ENCODE measurements around the gene CUX1. TPM values are rescaled to one million over a fixed set of nuclear protein-coding genes. Genes with fewer than 3 reads are reported as not detected.
"Not testable (repeated sequence)": the region's sequence is repeated elsewhere in the genome, so short reads cannot be mapped to it uniquely, and the experiment has no call there.

The CUX1 gene
- polyA plus RNA-seq, 10 donors = 32.2 to 51.8 (median 40.3) TPM

DNA sequence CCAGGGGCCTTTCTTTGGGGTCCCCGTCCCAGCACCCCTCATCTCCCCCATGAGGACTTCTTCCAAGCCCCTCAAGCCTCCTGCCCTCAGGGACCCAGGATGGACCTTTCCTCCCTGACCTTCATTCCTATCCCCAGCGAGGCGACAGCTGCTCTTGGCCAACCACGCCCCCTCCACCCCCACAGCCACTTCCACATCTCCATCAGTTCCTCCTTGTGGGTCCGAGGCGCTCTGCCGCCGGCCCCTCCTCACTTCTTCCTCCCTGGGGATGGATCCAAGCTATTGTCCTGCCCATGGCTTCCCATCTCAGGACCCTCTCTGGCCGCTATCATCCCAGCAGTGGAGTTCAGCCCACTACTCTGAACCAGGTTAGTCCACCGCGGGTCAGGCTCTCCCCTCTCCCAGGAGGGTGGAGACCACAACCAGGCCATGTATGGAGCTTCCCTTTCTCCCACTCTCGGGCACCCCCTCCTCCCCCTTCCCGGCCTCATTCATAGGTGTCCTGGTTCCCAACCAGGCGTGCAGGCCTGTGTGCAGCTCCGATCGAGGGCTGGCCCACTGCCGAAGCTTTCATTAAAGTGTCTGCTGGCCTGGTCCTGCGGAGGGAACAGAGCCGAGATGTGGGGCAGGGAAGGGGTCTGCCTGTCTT lies 467.6 kb downstream of the CUX1 start:
- peak in 1 of 3 donors; percentile 57 for DNase-seq

DNA sequence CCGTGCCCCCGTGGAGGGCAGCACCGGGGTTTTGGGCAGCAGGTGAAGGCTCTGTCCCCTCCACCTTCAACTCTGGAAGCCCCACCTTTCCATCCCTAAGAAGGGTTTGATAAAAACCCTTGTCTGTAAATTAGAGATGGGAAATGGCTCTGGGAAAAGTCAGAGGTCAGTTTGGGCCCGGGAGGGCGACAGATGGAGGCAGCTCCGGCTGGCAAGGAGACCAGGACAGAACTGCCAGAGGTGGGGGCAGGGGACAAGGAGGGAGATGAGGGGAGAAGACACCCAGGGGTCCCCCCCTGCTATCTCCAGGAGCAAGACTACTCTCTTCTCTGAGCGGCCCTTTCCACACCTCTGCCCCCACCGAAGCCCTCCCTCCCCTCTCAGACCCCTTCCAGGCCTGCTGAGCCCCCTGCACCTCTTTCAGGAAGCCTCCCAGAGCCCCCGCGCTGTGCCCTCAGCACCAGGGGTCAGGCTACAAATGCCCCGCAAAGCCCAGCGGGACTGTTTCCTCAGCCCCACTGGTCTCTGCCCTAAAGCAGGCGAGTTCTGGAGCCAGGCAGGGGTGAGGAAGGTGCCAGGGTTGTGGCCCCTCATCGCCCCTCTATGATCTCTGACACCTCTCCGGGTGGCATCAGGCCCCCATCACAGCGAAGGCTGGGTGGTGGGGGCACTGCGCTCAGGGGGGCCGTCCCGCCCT lies 468.3 kb downstream of the CUX1 start:
- no peak for DNase-seq

DNA sequence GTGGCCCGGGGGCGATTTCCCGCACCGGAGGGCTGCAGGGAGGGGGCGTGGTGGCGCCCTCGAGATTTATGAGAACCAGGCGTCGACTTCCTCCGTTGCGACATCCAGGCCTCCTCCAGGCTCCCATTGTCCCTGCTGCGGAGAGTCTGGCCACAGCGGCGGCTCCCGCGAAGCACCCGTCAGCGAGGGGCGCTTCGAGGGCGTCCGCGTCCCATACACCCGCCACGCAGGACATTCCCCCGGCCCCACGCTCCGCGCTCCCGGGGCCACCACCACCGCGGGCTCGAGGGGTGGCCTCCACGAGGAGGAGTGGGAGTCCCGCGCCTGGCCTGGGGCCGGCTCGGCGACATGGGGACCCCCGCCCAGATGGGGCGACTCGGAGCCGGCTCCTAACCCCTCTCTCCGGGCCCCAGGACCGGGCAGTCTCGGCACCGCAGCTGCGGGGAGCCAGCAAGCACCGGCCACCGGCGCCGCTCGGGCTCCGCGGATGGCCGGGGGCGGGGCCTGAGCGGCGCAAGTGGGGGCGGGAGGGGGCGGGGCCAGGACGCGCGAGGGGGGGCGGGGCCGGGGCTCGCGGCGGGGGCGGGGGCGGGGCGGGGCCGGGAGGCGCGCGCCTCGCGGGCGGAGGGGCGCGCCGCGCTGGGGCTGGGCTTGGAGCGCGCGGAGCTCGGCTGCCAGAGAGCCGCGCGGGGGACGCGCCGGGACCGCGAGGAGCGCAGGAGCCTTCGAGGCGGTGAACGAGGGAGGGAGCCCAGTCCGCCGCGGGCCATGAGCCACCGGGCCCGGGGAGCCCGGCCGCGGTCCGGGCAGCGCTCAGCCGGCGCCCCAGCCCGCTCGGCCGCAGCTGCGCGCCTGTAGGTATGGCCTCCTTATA lies 469.0 kb downstream of the CUX1 start, which contains the start of gene SH2B2:
Gene SH2B2, plus strand, starts transcription at position 632 of the 874 bp plus-strand sequence. CDS start 13,683 bp downstream, outside the sequence.
- DNase-seq = peak in 2 of 3 donors; percentile 74 to 87

DNA sequence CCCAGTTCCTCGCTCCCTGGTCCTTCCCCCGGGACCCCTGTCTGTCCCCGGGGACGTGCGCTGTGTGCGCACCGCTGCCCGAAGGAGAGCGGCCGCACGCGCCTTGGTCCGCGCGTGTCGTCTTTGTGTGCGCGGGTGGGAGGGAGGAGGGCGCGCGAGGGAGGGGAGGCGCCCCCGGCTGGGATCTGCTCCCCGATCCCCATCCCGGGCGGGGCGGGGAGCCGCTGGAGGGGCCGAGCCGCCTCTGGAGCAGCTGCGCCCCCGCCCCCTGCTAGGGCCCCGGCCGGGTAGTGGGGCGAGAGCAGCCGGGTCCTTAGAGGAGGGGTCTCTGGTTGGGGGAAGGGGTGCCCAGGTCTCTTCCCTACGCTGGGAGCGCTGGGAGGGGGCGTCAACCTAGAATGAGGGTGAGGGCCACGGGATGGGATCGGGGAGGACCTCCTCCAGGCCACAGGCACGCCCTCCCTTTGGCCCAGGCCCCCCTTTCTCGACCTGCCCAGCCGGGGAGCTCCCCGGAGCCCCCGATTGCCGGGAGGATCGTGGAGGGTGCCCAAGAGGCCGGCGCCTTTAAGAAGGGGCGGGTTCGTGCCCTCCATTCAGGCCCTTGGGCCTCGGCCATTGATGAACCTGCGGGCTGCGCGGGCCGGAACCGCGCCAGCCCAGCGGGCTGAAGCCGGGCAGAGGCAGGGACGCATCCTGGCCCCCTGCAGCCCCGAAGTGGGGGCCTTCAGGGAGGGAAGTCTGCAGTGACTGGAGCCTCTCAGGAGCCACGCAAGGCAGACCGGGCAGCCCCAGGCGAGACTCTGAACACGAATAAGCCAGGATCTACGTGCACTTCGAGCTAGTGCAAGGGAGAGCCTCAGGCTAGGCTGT lies 469.9 kb downstream of the CUX1 start:
- DNase-seq = peak in 1 of 3 donors; percentile 49

DNA sequence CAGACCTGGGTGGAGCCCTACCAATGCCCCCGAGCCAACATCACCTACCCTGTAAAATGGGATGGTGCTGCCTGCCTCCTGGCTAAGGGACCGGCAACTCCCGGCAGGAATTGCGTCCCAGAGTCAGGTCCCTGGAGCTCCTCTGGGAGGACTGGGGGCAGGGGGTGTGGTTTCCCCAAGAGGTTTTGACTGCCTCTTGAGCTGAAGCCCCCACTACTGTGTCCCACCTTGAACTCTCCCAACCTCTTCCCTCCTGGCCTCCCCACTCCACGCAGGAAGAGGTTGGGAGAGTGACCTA lies 470.5 kb downstream of the CUX1 start:
- DNase-seq = no peak

DNA sequence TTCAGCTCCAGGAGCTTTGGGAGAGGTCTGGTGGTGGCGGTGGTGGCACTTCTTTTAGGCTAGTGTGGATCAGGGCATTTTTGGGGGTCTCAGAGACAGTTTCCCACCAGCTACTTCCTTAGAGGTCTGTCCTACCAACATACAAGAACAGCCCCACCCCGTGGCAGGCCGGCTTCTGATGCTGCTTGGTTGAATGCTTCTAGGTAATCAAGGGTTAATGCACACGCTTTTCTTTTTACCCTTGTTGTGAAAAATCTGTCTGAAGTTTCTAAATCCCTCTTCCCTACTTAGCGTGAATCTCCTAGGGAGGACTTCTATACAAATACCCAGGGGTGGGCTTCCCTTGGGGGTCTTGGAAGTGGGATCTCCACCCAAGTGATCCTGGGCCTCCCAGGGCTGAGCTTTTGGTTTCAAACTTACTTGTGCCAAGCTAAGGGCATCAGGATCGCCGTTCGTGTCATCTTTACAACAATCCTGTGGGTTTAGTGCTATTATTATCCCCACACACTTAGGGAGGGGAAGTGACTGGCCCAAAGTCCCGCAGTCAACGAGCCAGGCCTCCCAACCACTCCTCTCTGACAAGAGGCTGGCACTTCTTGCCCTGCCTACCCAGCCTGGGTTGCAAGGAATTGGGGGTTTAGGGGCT lies 471.0 kb downstream of the CUX1 start:
- DNase-seq = no peak

DNA sequence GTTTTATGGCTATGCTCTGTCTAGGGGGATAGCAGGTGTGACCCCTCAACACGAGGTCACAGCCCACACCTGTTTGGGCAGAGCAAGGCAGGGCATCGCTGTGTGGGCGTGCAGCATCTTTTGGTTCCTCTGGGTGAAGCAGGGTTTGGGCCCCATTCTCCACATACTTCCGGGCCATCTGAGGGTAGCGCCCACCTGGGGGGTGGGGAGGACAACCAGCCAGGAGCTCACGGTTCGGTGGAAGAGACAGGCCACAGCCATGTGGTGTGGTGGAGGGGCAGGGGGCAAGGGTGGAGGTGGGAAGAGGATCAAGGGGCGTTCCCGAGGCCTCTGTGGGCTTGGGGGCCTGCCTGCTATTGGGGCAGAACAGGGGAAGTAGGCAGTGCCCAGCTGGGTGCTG lies 471.6 kb downstream of the CUX1 start:
- no peak for DNase-seq

DNA sequence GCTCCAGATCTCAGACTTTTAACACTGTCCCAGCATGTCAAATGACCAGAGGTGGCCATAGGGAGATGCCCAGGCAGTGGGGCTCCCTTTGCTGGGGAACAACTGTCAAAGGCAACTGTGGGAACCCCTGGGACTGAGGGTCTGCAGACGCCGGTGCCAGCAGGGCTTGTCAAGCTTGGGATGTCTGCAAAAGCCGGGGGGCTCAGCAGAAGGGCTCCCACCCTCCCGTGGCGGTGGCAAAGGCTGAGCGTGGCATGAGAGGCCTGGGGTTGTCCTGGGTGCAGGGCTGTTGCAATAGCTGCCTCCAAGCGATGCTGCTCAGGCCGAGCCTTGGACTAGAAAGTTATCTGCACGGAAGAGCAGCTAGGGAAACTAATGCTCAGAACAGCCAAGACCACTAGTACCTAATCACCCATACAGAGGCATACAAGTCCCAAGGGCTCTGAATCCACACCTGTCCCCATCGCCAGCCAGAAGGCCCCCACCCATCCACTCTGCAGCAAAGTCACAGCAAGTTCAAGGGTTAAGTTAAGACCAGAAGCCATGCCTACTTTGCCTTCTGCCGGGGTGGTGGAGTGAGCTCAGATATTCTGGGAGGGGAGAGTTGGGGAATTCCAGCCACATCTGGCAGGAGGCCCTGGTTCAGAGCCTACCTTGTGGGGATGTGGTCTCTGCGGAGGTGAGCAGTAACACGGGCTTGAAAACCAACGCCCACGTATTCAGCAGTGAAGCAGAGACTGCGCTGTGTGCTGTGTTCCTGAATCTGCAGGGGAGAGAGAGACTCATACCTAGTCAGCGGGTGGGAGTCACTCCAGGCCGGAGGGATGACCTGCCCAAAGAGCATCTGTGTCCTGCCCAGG lies 473.9 kb downstream of the CUX1 start:
- DNase-seq = no peak

DNA sequence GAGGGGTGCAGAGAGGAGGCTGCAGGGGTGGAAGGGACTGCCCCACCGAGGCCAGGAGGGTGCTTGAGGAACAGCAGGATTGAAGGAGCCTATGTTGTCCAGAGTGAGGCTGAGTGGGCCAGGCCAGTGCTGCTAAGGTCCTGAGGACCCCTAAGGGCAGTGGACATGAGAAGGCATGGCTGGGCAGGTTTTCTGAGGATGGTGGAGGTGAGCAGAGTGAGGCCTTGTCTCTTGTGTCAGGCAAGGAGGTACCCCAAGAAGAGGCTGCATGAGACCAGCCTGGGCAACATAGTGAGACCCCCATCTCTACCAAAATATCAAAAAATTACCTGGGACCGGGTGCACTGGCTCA lies 474.5 kb downstream of the CUX1 start:
- no peak for DNase-seq

DNA sequence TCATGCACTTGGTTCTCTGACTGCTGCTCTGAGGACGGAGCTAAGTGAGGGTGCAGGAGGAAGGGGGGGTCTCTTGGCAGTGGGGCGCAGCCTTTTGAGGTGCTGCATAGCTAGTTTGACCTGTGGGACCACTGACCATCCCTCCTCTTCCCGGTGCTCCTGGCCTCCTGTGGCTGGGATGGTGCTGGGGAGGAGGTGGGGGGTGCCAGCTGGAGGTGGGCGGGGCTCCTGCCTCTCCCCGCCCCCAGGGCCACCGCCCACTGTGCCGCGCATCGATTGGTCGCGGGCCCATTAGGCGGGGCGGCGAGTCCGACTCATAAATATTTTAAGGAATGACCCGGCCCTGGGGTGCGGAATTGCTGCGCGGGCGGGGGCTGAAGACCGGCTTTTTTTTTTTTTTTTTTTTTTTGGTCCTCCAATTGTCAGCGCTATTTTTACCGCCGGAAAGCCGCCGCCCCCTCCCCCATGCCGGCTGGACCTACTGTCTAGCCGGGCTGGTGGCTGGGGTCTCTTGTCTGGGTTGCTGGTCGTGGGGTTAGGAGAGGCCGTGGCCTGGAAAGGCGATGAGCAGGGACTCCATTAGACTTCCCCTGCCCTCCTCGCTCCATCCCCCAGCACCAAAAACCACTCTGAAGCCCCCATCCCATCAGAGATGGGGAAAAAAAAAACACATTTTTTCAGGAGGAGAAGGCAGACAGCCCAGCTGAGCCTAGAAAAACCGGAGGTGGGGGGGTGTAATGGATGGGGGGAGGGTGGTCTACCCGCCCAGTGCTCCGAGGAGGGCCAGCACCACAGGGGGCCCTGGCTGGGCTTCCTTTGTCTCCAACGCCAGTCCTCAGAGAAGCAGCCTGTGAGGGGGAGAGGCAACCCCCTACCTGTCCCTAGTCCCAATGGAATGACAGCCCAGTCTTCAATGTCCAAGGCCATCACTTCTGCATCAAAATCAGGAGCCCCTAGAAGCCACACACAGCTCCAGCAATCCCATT lies 475.7 kb downstream of the CUX1 start:
- DNase-seq = no peak

DNA sequence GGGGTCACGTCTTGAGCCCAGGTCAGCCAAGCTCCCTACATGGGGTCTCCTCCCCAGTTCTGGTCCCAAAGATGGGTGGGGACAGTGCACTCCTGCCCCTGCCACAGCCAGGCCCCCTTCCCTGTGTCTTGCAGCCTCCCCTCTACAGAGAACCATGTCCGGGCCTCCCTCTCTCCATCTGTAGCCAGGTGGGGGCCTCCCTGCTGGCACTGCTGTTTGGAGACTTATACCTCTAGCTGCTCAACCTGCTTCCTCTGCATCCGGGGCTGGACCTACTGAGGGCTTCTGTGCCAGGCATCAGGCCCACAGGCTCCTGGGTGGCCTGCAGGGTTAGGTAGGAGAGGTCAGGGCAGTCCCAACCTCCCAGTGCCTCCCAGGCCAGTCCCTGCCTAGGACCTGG lies 477.2 kb downstream of the CUX1 start:
- no peak for DNase-seq

DNA sequence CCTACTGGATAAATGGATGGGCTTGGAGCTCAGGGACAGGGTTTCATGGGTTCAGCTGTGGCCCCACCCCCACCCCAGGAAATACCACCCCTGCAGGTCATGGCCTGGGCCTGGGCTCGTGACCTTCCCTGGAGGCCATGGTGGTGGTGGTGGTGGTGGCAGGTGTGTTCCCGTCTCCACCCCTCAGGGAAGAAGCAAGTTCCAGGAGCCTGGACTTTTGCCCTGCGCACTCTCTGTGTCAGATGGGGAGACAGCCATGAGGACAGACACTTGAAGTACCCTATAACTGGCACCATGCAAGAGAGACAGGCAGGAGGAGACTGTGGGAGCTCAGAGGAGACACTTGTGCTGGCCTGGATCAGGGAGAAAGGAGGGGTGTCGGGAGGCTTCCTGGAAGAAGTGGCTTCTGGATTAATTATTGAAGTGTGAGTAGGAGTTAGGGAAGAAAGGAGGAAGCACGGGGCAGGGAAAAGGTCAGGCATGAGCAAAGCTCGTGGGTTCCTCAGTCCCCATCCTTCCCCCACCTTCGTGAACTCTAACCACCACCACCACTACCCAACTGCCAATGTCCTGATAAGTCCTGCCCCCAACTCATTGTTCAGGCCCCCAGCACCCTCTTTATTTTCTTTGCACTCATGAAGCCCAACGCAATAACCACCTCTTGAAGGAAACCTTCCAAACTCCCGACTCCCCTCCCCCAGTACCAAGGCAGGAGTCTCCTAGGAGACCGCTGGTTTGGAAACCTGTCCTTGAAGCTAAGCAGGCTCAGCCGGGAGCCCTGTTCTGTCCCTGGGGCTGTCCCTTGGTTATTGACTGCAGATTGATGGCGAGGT lies 478.1 kb downstream of the CUX1 start:
- no peak for DNase-seq

DNA sequence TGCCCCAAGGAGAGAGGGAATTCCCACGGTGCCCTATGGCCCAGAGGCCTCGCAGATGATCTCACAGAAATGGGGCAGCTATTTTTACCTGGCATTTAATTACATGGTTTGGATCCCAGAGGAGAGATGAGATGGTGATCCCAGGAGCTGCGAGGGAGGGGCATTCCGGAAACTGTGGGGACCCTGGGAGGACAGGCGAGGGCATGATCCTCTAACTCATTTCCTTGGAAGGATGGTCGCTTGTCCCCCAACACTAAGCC lies 478.7 kb downstream of the CUX1 start:
- no peak for DNase-seq

DNA sequence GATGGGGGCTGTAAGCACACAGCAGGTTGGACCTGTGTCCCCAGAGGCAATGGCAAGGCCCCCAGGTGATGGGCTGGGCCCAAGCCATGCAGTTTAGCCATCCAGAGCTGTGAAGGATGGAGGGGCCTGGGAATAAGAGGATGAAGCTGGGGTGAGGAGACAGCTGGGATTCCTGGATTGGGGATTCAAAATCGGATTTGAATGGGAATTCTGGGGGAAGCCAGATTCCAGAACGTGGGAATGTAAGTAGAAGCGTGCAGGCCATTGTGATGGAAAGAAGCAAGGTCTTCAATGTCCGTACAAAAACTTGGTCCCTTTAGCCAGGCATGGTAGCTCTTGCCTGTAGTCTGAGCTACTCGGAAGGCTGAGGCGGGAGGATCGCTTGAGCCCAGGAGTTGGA lies 479.1 kb downstream of the CUX1 start:
- no peak for DNase-seq

DNA sequence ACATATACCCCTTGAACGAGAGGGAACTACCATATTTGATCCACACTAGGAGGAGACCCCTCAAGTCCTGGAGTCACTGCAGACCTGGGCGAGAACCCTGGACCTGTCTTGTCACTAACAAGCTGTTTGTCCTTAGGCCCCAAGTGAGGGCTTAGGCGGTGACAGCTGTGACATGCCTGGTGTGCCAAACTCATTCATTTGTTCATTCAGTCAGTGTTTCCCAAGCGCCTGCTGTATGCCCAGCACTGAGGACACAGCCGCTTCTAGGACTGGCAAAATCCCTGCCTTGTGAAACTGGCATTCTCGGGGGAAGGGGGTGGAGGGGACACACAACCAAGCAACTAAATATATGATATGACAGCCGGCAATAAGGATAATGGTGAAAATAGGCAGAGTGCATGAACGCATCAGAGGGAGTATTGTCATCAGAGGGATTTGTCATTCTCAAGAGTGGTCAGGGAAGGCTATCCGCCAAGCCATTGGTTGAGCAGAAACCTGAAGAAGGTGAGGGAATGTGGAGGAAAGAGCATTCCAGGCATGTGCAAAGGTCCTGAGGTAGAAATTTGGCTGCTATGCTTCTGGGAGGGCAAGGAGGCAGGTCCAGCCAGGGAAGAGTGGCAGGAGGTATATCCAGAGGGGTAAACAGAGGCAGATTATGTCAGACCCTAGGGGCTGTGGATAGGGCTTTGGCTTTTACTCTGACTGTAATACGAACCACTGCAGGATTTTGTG lies 480.2 kb downstream of the CUX1 start:
- DNase-seq = no peak

DNA sequence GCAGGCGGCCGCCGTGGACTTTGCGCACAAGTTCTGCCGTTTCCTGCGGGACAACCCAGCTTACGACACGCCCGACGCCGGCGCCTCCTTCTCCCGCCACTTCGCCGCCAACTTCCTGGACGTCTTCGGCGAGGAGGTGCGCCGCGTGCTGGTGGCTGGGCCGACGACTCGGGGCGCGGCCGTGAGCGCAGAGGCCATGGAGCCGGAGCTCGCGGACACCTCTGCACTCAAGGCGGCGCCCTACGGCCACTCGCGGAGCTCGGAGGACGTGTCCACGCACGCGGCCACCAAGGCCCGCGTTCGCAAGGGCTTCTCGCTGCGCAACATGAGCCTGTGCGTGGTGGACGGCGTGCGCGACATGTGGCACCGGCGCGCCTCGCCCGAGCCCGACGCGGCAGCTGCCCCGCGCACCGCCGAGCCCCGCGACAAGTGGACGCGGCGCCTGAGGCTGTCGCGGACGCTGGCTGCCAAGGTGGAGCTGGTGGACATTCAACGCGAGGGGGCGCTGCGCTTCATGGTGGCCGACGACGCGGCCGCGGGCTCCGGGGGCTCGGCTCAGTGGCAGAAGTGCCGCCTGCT lies 483.3 kb downstream of the CUX1 start:
- peak in 1 of 3 donors; percentile 46 for DNase-seq

DNA sequence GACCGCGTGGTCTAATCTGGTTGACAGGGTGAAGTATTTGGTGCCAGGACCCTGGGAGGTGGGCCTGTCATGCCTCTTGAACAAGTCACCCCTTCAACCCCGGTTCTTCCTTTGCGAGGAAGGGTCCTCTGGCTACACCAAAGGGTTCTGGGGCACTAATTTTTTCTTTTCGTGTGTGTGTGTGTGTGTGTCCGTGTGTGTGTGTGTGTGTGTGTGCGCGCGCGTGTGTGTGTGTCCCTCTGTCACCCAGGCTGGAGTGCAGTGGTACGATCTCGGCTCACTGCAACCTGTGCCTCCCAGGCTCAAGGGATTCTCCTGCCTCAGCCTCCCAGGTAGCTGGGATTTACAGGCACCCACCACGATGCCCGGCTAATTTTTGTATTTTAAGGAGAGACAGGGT lies 483.9 kb downstream of the CUX1 start:
- not testable (repeated sequence) for DNase-seq

All from muscle of back (tissue), 11 donors.